ENCODE data around the gene DDX5.

Gene DDX5

GRCh38 chr17:64457156-64457555, 48.9 kb downstream of the DDX5 start:
- Histone ChIP-seq H3K9me3 (ENCODE audit: control insufficient read depth, low read length) (no peaks in the 10 kb centered on the region), H3K79me2 (no peaks in the 10 kb centered on the region), H3K4me1 (no peaks in the 10 kb centered on the region), H3K36me3 (ENCODE audit: control insufficient read depth, insufficient read depth, low read length) (no peaks in the 10 kb centered on the region), H3K27me3 (ENCODE audit: control insufficient read depth, insufficient read depth, low read length) (no peaks in the 10 kb centered on the region), H2AFZ (no peak overlapping the region), H3K4me3 (ENCODE audit: low read depth, low read length) (no peak overlapping the region), H3K9ac (no peak overlapping the region), H3K4me2 (ENCODE audit: low read length) (no peak overlapping the region), H3K27ac (no peak overlapping the region)
- TF ChIP-seq, protein P1, sequence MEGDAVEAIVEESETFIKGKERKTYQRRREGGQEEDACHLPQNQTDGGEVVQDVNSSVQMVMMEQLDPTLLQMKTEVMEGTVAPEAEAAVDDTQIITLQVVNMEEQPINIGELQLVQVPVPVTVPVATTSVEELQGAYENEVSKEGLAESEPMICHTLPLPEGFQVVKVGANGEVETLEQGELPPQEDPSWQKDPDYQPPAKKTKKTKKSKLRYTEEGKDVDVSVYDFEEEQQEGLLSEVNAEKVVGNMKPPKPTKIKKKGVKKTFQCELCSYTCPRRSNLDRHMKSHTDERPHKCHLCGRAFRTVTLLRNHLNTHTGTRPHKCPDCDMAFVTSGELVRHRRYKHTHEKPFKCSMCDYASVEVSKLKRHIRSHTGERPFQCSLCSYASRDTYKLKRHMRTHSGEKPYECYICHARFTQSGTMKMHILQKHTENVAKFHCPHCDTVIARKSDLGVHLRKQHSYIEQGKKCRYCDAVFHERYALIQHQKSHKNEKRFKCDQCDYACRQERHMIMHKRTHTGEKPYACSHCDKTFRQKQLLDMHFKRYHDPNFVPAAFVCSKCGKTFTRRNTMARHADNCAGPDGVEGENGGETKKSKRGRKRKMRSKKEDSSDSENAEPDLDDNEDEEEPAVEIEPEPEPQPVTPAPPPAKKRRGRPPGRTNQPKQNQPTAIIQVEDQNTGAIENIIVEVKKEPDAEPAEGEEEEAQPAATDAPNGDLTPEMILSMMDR (IDR thresholded peaks at IDR 0.05): no peak

DNA sequence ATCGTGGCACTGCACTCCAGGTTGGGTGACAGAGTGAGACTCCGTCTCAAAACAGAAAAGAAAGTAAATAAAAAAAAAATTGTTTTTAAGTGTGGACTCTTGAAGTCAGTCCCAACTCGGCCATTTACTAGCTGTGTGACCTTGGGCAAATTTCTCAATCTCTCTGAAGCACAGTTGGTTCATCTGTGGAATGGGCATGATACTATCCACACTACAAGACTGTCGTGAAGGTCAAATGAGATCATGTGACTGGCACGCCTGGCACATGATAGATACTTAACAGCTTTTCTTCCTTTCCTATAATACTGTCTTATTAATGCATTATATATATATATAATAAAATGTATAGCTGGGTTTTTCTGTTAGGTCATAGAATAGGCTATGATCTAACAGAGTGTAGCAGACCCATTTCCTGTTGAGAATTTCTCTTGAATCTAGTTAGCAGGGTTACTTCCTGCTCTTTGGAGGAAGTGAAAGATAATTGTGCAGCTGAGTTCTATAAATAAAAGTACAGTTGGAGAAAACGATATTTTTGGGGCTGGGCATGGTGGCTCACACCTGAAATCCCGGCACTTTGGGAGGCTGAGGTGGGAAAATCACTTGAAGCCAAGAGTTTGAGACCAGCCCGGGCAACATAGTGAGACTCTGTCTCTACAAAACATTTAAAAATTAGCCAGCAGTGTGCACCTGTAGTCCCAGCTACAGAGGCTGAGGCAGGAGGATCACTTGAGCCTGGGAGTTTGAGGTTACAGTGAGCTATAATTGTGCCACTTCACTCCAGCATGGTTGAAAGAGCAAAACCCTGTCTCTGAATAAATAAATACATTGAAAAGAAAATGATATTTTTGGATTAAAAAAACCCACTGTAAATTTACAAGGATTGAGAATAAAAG, 49.9 kb downstream of the DDX5 start:
- Histone ChIP-seq H3K4me1 (no peaks in the 10 kb centered on the region), H3K9ac (no peak overlapping the region), H2AFZ (no peak overlapping the region), H3K36me3 (ENCODE audit: control insufficient read depth, insufficient read depth, low read length) (no peaks in the 10 kb centered on the region), H3K27me3 (ENCODE audit: control insufficient read depth, insufficient read depth, low read length) (no peaks in the 10 kb centered on the region), H3K9me3 (ENCODE audit: control insufficient read depth, low read length) (no peaks in the 10 kb centered on the region), H3K79me2 (no peaks in the 10 kb centered on the region), H3K27ac (no peak overlapping the region), H3K4me3 (ENCODE audit: low read depth, low read length) (no peak overlapping the region), H3K4me2 (ENCODE audit: low read length) (no peak overlapping the region)
- TF ChIP-seq, protein P1 (IDR thresholded peaks at IDR 0.05): no peak

DNA sequence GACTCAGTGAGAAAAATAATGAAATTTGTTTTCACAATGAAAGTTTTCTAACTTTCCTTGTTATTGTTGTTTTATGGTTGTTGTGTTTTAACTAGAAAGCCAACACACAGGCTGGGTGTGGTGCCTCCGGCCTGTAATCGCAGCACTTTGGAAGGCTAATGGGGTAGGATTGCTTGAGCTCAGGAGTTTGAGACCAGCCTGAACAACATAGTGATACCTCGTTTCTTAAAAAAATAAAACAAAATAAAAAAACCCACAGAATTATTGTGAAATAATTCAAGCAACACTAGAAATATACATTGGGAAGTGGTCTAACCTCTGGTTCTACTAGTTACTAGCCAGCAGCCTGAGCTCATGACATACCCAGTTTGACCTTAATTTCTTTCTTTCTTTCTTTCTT, 56.5 kb downstream of the DDX5 start:
- no peaks in the 10 kb centered on the region for H3K27me3 ChIP-seq (ENCODE audit: control insufficient read depth, insufficient read depth, low read length)
- H3K9ac ChIP-seq: no peak overlapping the region
- no peak overlapping the region for H3K4me3 ChIP-seq (ENCODE audit: low read depth, low read length)
- no peaks in the 10 kb centered on the region for H3K79me2 ChIP-seq
- no peaks in the 10 kb centered on the region for H3K4me1 ChIP-seq
- H2AFZ ChIP-seq: no peak overlapping the region
- no peaks in the 10 kb centered on the region for H3K9me3 ChIP-seq (ENCODE audit: control insufficient read depth, low read length)
- TF ChIP-seq, protein P1 (IDR thresholded peaks at IDR 0.05): no peak
- no peak overlapping the region for H3K27ac ChIP-seq
- H3K4me2 ChIP-seq (ENCODE audit: low read length): no peak overlapping the region
- H3K36me3 ChIP-seq (ENCODE audit: control insufficient read depth, insufficient read depth, low read length): no peaks in the 10 kb centered on the region

DNA sequence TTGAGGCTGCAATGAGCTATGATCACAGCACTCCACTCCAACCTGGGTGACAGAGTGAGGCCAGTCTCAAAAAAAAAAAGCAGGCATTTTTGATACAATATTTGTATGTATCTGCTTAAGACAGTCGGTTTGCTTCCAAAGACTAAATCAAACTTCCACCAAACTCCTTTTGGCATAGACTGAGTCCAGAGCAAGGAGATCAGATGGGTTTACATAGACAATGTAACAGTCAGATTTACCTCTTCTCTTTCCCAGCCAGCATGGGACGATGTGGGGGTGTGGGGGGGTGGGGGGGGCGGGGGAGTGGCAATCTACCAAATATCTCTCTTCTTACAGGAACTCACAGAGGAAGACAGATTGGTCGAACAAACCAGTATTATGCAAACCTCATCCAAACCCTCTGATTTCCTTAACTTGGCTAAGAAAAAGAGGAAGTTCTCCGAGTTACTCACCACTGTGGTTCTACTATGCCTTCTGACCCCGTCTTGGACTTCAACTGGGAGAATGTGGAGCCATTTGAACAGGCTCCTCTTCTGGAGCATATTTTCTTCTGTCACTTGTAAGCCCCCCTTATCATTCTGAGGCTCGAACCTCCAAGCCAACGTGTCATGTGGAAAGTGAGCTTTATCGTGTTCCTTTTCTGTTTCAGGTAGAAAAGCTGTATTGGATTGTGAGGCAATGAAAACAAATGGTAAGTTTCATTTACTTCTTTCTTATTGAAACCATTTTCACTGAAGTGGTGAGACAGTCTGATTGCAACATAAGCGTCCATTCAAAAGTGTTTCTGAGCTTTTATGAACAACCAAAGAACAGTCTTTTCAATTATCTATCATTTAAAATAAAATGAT, 57.2 kb downstream of the DDX5 start, which contains the start of gene MILR1:
MILR1 (plus strand) TSS at position 451 of the 848 bp plus-strand sequence; CDS start at position 505, 54 bp downstream.
- Histone ChIP-seq H3K4me1 (no peaks in the 10 kb centered on the region), H3K9me3 (ENCODE audit: control insufficient read depth, low read length) (no peaks in the 10 kb centered on the region), H3K27ac (no peak within 1 kb of the TSS), H3K79me2 (no peaks in the 10 kb centered on the region), H3K4me2 (ENCODE audit: low read length) (no peak within 1 kb of the TSS), H2AFZ (no peak within 1 kb of the TSS), H3K9ac (no peak within 1 kb of the TSS), H3K36me3 (ENCODE audit: control insufficient read depth, insufficient read depth, low read length) (no peaks in the 10 kb centered on the region), H3K4me3 (ENCODE audit: low read depth, low read length) (no peak within 1 kb of the TSS), H3K27me3 (ENCODE audit: control insufficient read depth, insufficient read depth, low read length) (no peaks in the 10 kb centered on the region)
- TF ChIP-seq, protein P1 (IDR thresholded peaks at IDR 0.05): no peak
